Fibroblast of pulmonary artery (primary cell): ENCODE measurements around the gene NR2F1-AS1.

Source experiments
- DNase-seq: peaks from one replicate; pipeline ENCODE4 v3.0.0-alpha.2; 2010; ENCODE audit warnings: low read depth
- H3K4me3 ChIP-seq: replicated peaks from 2 replicates; pipeline ENCODE4 v1.5.1; 2011; ENCODE audit warnings: low read depth, mild to moderate bottlenecking, control low read depth, low read length, moderate library complexity
- TF ChIP-seq, protein P1 (sequence below): IDR thresholded peaks from 2 replicates; pipeline ENCODE4 v1.5.1; 2011; ENCODE audit warnings: mild to moderate bottlenecking, control low read depth, low read length, inconsistent platforms; ENCODE audit errors: missing control alignments

Gene NR2F1-AS1

DNA sequence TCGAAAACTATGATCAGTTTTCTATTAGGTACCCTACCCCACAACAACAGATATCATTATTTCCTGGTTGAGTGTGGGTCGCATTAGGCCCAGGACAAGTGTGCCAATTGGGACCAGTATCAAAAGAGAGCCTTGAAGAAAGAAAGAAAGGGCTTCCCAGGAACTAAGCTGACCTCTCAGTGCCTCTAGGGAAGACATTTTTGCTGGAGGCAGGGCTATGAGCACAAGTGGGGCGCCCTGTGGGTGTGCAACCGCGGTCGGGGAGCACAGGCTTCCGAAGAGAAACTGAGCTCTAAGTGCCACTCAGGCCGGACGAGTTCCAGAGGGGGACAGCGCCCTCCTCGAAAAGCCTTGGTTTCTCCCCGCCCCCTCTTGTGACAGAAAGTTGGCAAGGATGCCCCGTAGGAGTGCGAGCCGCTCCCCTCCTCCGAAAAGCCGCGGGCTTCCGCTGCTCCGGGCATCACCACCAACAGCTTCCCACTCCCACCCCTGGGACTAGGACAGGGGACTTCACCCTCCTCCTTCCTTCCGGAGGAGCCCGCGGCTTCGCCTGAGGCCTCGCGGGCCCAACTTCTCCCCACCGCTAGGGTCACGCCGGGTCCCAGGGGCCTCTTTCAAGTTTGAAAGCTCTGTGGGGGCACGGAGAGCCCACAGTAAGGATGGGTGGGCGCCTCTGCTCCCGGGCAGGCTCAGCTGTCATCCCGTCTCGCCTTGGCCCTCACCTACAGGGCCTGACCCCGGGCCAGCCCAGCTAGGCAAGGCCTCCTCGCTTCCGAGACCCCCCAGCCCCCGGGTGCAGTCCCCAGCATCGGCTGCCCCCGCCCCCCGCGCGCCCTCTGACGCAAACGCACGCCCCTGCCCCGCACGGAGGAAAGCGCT lies 2.0 kb downstream of the NR2F1-AS1 start:
- TF ChIP-seq, protein P1, sequence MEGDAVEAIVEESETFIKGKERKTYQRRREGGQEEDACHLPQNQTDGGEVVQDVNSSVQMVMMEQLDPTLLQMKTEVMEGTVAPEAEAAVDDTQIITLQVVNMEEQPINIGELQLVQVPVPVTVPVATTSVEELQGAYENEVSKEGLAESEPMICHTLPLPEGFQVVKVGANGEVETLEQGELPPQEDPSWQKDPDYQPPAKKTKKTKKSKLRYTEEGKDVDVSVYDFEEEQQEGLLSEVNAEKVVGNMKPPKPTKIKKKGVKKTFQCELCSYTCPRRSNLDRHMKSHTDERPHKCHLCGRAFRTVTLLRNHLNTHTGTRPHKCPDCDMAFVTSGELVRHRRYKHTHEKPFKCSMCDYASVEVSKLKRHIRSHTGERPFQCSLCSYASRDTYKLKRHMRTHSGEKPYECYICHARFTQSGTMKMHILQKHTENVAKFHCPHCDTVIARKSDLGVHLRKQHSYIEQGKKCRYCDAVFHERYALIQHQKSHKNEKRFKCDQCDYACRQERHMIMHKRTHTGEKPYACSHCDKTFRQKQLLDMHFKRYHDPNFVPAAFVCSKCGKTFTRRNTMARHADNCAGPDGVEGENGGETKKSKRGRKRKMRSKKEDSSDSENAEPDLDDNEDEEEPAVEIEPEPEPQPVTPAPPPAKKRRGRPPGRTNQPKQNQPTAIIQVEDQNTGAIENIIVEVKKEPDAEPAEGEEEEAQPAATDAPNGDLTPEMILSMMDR = no peak
- peak; percentile 82 for DNase-seq
- peak overlapping the region; percentile 89 for H3K4me3 ChIP-seq

DNA sequence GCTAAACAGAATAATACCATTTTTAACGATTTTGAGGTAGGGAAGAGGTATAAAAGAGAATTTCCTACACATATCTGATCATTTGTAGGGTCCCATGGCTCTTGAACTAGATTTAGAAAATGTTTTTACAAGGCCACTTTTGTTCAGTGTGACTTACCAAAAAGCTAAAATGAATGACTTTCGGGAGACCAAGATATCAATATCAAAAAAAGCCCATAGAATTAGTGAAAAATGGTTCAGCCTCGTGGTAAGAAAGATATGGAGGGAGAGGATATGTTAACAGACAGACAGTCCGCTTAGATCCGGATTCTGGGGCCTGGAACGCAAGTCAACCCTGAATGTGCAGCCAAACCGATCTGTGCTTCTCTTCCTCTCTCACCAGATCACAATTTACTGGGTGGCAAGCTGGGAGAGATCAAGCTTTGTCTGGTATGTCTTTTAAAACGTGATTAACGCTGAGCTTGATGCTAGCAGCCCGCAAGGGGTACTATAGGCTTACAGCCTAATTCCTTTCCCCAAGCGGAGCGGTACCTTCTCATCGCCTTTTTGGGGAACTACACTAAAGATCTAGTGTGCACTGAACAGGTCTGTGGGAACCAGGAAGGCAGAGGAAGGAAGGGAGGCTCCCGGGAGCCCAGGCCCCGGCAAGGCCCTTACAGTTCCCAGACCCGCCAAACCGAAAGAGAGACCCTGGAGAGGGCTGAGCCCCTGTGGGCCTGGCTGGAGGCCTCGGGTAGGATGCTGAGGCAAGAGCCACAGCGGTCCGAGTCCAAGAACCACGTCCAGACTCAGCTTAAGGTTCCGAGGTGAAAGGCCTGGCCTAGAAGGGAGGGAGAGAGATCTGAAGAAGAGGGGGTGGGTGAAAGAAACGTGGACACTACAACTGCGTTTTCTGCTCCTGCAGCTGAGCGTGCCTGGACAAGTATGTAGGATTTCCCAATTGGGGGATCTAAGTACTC lies 2.9 kb downstream of the NR2F1-AS1 start:
- H3K4me3 ChIP-seq = no peak overlapping the region
- DNase-seq = no peak
- TF ChIP-seq, protein P1 = no peak

DNA sequence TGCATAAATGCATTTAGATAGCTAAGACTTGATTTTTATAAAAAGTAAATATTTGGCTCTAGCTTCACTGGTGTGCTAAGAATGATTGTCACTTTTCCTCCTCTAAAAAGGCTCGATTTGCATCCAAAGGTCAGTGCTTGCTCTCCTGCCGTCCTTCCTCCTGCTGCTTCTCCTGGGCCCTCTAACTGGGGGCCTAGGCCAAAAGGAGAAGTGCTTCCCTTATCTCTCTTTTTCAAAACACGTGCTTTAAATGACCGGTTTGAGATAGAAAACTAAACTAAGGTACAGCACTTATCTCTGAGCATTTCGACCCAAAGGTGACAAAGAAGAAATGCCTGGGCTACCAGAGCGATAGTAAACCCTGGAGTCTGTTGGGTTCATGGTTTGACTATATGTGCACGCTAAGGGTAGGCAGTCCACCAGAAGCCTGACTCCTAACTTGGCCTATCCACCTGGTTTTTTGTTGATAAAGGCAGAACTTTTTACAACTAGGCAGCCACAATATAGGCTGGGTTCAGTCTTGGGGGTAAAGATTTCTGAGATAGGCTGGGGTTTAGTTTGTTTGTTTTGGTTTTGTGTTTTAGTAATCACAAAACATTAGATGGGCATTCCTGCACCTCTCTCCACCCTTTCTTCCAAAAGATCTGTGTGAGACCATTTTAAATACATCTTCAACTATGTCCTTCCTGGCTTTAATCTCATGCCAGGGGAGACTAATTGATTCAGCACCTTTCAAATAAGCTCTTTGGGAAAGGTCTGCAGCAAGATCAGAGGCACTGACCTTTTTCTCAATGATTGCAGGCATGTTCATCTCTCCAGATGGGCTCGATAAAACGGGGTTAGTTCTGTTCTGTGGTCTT lies 3.8 kb downstream of the NR2F1-AS1 start:
- H3K4me3 ChIP-seq = no peak overlapping the region
- TF ChIP-seq, protein P1 = no peak
- DNase-seq = no peak

DNA sequence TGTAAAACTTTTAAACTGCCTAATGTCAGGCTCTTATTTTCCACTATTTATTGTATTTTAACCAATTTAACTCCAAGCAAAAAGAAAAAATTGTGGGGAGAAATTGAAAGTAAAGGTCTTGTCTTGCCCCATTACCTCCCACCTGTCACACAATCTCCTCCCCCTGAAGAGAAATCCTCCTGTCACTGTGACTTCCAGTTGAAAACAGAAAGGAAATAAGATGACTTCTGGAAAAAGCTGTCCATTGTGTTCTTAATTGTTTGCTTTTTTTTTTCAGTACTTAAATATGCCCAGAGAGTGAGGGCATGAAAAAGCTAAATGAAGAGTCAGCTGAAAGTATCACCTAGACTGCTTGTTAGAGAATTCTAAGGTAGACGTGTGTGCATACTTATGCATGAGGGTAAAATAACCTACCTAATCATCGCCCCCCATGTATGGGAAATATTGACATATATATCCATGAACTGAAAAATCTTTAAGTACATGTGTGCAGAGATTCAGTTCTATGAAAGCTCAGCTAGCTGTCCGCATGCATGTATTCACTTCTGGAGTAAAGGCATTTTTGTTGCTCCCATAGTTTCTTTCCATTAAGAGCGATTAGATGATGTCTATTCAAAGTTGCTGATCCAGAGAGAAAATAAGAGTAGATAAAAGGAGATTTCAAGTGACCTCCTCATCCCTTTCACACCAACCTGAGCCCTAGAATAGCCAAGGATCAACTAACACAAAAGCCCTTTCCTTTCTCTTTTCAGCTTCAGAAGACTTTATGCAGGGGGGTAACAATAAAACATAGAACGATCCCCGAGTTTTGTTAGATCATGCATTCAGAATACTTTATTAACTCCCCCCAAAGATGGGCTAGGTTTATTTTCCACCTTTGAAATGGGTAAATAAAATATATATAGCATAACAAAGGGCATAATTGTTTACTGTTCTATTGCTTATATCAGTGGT lies 5.3 kb downstream of the NR2F1-AS1 start:
- TF ChIP-seq, protein P1 = no peak
- H3K4me3 ChIP-seq = no peak overlapping the region
- no peak for DNase-seq

DNA sequence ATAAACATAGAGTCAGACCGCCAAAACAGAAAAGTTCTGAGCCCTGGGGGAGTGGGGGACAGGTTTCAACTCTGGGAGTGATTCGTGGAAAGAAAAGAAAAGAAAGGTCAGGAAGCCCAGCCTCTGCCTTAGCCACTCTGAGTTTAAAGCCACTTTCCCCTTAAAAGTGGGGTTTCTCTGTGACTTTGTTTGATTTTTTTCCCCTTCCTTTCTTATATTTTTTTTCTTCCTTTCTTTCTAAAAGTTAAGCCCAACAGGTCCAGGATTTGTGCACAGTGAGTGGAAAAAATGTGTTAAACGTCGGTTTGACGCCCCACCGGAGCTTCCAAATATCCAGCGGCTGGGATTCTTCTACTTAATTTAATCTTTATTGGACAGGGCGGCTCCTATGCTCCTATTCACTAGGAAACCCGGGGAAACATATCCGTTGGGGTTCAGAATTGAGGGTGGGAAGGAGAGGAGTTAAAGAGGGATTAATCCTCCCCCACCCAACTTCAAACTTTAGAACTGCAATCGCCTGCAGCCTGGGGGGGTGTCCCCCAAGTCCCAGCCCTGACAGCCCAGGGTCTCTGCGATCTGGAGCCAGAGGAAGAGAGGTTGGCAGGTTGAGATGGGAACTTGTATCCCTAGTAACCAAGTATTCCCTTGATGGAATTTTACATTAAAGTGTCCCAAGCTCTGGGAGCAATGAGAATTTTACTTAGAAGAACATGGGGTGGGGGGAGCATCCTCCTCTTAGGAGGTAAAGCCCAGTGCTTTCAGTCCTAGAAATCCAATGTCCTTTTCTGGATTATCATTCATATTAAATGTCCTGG lies 6.3 kb downstream of the NR2F1-AS1 start:
- H3K4me3 ChIP-seq = no peak overlapping the region

More for the DNA sequence above, 6.3 kb downstream of the NR2F1-AS1 start:
- TF ChIP-seq, protein P1 = no peak
- no peak for DNase-seq
